Activated T-cell treated with anti-CD3 and anti-CD28 coated beads, Interleukin-2, amount 50 U/mL, for 24 hours (primary cell): ENCODE data around the gene DLK2.
"Not testable (repeated sequence)": the region's sequence is repeated elsewhere in the genome, so short reads cannot be mapped to it uniquely, and the experiment has no call there.

Experiments
- DNase-seq: peaks from one replicate; pipeline ENCODE4 v3.0.0-alpha.2; 2020
- H3K27ac Mint-ChIP-seq: 2 replicates; pipeline ENCODE4 v1.8.0; 2020; ENCODE audit warnings: mild to moderate bottlenecking, mixed read lengths
- H3K27me3 Mint-ChIP-seq: 2 replicates; pipeline ENCODE4 v1.8.0; 2020; ENCODE audit warnings: mixed read lengths
- H3K36me3 Mint-ChIP-seq: 2 replicates; pipeline ENCODE4 v1.8.0; 2020; ENCODE audit warnings: low read depth, mixed read lengths
- H3K4me1 Mint-ChIP-seq: 2 replicates; pipeline ENCODE4 v1.8.0; 2020; ENCODE audit warnings: low read depth, mixed read lengths
- H3K4me3 Mint-ChIP-seq: 2 replicates; pipeline ENCODE4 v1.8.0; 2020; ENCODE audit warnings: mild to moderate bottlenecking, moderate library complexity, mixed read lengths
- H3K9me3 Mint-ChIP-seq: 2 replicates; pipeline ENCODE4 v1.8.0; 2020; ENCODE audit warnings: mixed read lengths

The DLK2 gene

DNA sequence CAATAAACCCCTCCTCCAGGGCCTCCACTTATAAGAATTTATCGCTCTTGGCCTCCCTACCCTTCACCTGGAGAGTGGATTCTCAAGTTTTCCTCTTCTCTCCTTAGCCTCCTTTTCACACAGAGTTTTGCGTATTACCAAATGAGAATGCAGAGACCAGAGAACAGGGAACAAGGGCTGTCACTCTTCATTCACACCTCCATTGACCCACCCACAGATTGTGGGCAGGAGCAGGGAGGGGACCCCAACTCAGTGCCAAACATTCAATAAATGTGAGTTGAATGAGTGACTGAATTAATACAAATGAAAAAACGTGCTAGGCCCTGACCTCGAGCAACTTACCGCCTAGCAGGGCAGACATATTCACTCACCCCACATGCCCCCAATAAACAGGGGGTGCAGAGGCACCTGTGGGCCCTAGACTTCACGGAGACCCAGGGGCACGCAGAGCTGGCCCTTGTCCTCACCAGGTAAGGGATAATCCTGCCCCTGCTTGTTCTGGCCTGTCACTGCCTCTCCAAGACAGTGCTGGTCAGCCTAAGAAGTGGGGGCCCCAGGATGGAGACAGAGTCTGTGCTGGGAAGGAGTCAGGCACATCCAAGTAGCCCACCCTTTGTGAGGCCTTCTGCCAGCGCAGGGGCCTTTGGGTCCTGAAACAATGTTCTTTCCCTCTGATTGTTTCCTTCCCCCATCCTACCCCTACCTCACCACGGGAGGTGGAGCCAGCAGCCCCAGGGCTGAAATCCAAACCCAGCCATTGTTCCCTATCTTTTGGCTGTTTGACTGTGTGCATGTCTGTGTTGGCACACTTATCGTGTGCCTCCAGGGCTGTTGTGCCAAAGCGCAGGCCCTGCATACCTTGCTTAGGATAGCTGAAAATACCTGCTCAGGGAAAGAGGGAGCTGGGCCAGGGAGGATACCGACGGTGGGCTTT lies 13.7 kb upstream of the DLK2 start:
- peaks cover 35% of the 10 kb centered on the region for H3K27me3 Mint-ChIP-seq
- H3K4me1 Mint-ChIP-seq, result no peaks in the 10 kb centered on the region
- H3K9me3 Mint-ChIP-seq, result no peaks in the 10 kb centered on the region
- no peak overlapping the region for H3K27ac Mint-ChIP-seq
- H3K4me3 Mint-ChIP-seq, result no peak overlapping the region
- H3K36me3 Mint-ChIP-seq, result no peaks in the 10 kb centered on the region
- DNase-seq, result no peak

DNA sequence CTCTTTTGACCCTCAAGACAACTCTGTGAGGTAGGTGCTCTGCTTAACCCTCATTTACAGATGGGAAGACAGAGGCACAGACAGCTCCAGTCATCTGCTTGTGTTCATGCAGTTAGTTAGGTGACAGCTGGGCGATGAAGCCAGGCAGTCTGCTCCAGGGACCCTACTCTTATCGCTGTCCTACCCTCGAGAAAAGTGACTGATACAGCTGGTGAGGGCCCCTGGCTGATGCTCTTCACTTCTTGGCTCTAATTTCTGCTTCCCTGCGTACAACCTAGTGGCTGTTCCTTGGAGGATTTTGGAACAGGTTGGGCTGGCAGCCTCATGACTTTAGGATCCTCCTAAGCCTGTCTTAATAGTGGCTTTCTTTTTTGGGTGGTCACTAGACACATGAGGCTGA lies 12.9 kb upstream of the DLK2 start:
- Mint-ChIP-seq H3K36me3 (no peaks in the 10 kb centered on the region), H3K27ac (no peak overlapping the region), H3K4me1 (no peaks in the 10 kb centered on the region), H3K9me3 (no peaks in the 10 kb centered on the region), H3K4me3 (no peak overlapping the region), H3K27me3 (peaks cover 37% of the 10 kb centered on the region)
- no peak for DNase-seq

DNA sequence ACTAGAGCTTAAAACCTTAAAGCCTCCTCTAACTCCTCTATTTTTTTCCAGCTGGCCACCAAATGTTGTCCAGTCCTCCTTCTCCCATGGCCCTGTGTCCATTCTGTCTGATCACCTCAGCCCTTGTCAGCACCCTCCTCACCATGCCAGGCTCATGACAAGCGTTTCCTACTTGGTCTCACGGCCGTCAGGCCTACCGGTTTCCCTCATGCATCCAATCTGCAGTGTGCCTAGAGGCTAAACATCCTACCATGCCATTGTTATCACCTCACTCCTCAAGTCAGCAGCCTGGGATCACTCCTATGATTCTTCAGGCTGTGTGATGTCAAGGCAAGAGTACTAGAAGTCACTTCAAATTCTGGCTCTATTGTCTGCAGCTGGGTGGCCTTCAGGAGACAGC lies 12.4 kb upstream of the DLK2 start:
- peaks cover 40% of the 10 kb centered on the region for H3K27me3 Mint-ChIP-seq
- DNase-seq, result no peak
- H3K4me3 Mint-ChIP-seq, result no peak overlapping the region
- H3K4me1 Mint-ChIP-seq, result no peaks in the 10 kb centered on the region
- H3K27ac Mint-ChIP-seq, result no peak overlapping the region
- no peaks in the 10 kb centered on the region for H3K36me3 Mint-ChIP-seq
- H3K9me3 Mint-ChIP-seq, result no peaks in the 10 kb centered on the region

DNA sequence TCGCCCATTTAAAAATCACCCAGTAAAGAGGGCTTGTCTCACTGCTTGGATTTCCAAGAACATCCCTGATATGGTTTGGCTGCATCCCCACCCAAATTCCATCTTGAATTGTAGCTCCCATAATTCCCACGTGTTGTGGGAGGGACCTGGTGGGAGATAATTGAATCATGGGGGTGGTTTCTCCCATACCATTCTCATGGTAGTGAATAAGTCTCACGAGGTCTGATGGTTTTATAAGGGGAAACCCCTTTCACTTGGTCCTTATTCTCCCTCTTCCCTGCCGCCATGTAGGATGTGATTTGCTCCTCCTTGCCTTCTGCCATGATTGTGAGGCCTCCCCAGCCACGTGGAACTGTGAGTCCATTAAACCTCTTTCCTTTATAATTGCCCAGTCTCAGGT lies 11.9 kb upstream of the DLK2 start:
- H3K4me1 Mint-ChIP-seq, H3K36me3 Mint-ChIP-seq, H3K27ac Mint-ChIP-seq, H3K4me3 Mint-ChIP-seq, DNase-seq, H3K9me3 Mint-ChIP-seq: not testable (repeated sequence)
- peaks cover 44% of the 10 kb centered on the region for H3K27me3 Mint-ChIP-seq

DNA sequence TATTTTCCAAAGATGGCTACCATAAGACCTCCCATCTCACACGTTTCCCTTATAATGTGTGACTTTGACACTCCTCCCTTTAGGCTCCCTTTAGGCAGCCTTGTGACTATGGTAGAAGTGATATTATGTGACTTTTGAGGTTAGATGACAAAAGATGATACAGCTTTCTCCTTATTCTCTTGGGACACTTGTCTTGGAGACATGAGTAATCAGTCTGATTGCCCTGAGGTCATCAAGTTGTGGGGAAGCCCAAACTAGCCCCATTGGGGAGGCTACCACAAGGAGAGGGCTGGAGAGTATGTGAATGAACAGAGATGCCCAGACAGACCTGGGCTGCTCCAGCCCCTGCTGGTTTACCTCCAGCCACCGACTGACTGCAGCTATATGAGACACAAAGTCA lies 10.6 kb upstream of the DLK2 start:
- no peaks in the 10 kb centered on the region for H3K4me1 Mint-ChIP-seq
- no peak for DNase-seq
- peaks cover 42% of the 10 kb centered on the region for H3K27me3 Mint-ChIP-seq
- H3K4me3 Mint-ChIP-seq, result no peak overlapping the region
- no peaks in the 10 kb centered on the region for H3K36me3 Mint-ChIP-seq
- no peaks in the 10 kb centered on the region for H3K9me3 Mint-ChIP-seq
- H3K27ac Mint-ChIP-seq, result no peak overlapping the region

DNA sequence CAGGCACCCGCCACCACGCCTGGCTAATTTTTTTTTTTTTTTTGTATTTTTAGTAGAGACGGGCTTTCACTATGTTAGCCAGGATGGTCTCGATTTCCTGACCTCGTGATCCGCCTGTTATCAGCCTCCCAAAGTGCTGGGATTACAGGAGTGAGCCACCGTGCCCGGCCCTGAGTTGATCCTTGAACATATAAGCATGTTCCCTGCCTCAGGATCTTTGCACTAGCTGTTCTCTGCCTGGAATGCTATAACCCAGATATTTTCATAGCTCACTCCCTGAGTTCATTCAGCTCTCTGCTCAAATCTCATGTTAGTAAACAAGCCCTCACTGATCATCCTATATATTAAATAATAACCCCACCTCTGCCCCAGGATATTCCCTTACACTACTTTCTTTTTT lies 9.0 kb upstream of the DLK2 start:
- H3K4me1 Mint-ChIP-seq, result no peaks in the 10 kb centered on the region

DNA sequence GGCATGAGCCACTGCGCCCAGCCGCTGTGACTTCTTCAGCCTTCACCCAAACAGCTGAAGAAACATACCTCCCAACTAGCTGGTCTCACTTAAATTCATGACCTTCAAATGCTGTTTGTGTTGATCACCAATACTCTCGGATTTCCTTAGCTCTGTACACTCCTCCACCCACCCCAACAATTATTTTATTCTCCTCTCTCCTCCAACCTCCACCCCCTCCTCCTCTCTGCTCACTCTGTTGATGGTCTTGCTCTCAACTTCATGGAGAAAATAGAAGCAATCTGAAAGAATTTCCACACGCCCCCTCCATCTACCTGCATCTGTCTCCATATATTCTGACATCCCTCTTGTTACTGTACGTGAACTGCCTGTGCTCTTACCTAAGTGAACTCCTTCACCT lies 6.6 kb upstream of the DLK2 start:
- Mint-ChIP-seq H3K4me1 (no peaks in the 10 kb centered on the region), H3K27me3 (peaks cover 20% of the 10 kb centered on the region), H3K36me3 (no peaks in the 10 kb centered on the region), H3K9me3 (no peaks in the 10 kb centered on the region), H3K4me3 (no peak overlapping the region), H3K27ac (no peak overlapping the region)
- DNase-seq, result no peak

More for the DNA sequence above, 9.0 kb upstream of the DLK2 start:
- Mint-ChIP-seq H3K4me3 (no peak overlapping the region), H3K27ac (no peak overlapping the region), H3K36me3 (no peaks in the 10 kb centered on the region), H3K27me3 (peaks cover 34% of the 10 kb centered on the region), H3K9me3 (no peaks in the 10 kb centered on the region)
- DNase-seq, result no peak

DNA sequence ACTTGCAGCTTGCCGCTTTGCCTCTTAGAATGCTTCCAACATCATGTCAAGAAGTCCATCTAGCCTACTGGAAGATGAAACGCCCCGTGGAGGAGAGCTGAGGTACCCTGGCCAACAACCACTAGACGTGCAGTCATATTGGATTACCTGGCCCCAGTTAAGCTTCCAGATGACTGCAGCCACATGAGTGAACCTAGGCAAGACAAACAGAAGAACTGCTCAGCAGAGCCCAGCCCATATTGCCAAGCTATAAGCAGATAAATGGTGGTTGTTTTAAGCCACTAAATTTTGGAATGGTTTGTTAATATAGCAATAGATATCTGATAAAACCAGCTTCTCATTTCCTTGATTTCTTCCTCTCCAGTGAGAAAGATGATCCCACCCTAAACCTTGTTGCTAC lies 4.7 kb upstream of the DLK2 start:
- Mint-ChIP-seq H3K36me3 (no peaks in the 10 kb centered on the region), H3K4me3 (no peak overlapping the region), H3K4me1 (peaks cover 9% of the 10 kb centered on the region), H3K9me3 (no peaks in the 10 kb centered on the region), H3K27me3 (peaks cover 21% of the 10 kb centered on the region), H3K27ac (no peak overlapping the region)
- DNase-seq, result no peak

DNA sequence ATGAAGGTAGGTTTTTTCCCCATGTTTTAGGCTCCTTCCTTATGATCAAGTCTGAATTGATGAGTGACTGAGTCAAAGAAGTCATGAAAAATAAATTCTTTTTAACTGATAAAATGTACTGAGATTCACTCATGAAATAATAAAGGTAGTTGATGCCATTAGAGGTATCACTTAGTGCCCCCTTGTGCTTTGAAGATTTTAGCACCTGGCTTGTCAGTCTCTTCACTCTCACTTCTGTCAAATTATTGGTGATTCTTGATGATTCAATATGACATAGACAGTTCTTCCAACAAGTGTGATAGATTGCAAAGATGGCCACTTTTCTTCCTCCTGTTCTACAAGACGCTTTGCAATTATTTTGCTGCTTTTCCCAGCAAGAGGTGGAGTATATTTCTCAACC lies 4.2 kb upstream of the DLK2 start:
- peaks cover 10% of the 10 kb centered on the region for H3K4me1 Mint-ChIP-seq
- no peaks in the 10 kb centered on the region for H3K36me3 Mint-ChIP-seq
- no peak overlapping the region for H3K27ac Mint-ChIP-seq
- DNase-seq, result no peak
- H3K4me3 Mint-ChIP-seq, result no peak overlapping the region
- no peaks in the 10 kb centered on the region for H3K9me3 Mint-ChIP-seq
- H3K27me3 Mint-ChIP-seq, result peaks cover 21% of the 10 kb centered on the region

DNA sequence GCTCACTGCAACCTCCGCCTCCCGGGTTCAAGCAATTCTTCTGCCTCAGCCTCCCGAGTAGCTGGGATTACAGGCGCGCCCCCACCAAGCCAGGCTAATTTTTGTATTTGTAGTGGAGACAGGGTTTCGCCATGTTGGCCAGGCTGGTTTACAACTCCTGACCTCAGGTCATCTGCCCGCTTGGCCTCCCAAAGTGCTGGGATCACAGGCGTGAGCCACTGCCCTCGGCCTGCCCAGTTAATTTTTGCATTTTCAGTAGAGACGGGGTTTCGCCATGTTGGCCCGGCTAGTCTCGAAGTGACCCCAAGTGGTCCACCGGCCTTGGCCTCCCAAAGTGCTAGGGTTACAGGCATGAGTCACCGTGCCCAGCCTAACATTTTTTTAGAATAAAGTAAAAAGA lies 2.8 kb upstream of the DLK2 start:
- DNase-seq, H3K4me3 Mint-ChIP-seq, H3K27ac Mint-ChIP-seq, H3K36me3 Mint-ChIP-seq, H3K9me3 Mint-ChIP-seq: not testable (repeated sequence)
- H3K27me3 Mint-ChIP-seq, result peaks cover 18% of the 10 kb centered on the region
- peaks cover 15% of the 10 kb centered on the region for H3K4me1 Mint-ChIP-seq

DNA sequence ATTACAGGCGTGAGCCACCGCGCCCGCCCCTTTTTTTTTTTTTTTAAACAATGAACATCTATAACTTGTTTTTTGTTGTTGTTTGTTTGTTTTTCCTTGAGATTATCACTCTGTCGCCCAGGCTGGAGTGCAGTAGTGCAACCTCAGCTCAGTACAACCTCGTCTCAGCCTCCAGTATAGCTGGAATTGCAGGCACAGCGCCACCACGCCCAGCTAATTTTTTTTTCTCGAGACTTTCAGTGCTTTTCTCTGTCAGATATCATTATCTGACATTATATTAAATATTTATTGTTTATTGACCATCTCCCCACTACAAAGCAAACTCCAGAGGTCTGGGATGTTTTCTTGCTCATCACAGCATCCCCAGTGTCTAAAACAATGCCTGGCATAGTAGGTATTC lies 2.3 kb upstream of the DLK2 start:
- H3K9me3 Mint-ChIP-seq, result no peaks in the 10 kb centered on the region
- H3K27me3 Mint-ChIP-seq, result peaks cover 15% of the 10 kb centered on the region
- H3K27ac Mint-ChIP-seq, result no peak overlapping the region
- DNase-seq, result no peak
- H3K4me3 Mint-ChIP-seq, result no peak overlapping the region
- H3K36me3 Mint-ChIP-seq, result peaks cover 9% of the 10 kb centered on the region
- H3K4me1 Mint-ChIP-seq, result peaks cover 15% of the 10 kb centered on the region

DNA sequence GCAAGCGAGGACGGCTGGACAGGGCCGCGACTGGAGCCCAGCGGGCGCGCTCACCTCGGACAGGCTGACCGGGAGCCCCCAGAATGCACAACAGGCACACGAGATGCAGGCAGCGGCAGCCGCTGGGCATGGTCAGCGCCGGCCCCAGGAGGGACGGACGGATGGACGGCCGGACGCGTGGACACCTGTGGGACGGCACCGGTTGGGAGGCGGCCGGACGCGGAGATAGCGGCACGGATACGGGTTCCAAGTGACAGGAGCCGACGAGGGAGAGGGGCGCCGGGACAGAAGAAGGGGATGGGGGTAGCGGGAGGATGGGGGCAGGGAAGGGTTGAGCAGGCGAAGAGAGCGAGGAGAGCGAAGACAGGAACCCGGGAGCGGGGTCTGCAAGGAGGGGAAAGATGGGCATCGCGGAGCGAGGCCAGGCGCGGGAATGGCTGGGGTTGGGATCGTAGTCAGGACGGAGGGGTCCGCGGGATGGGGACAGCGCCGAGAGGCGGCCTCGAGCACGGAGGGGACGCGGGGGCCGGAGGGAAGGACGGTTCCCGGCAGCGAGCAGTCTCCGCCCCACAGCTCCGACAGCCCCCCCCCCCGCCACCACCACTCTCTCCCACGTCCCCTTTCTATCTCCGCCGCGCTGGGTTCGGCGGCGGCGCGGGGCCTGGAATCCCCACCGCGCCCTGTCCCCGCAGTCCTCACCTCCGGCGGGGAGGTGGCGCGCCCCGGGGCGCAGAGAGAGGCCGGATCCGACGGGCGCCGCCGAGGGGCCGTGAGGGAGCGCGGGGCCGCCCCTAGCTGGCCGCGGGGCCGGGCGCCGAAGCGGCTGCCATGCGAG lies 435 bp downstream of the DLK2 start:
- Mint-ChIP-seq H3K36me3 (peaks cover 32% of the 10 kb centered on the region), H3K27ac (no peak overlapping the region), H3K4me1 (peaks cover 15% of the 10 kb centered on the region), H3K4me3 (peak overlapping the region; percentile 72), H3K9me3 (no peaks in the 10 kb centered on the region), H3K27me3 (peaks cover 12% of the 10 kb centered on the region)
- DNase-seq, result peak; percentile 71

DNA sequence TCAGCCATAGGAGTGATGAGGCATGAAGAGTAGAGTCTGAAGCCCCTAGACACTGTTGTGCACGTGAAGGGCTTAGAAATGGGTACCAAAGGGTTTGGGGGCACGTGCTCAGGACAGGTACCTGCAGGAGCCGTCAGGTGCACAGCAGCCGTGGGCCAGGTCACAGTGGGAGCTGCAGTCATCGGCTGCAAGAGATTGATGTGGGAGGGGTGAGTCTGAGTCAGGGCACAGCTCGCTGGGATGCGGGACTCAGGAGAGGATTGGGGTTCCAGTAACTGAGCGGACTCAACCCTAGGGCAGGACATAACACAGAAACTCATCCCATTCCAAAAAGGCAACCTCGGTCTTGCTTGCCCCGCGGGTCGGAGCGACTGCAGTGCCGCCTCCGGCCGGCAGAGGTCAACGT lies 1.1 kb downstream of the DLK2 start:
- H3K4me3 Mint-ChIP-seq, result peak overlapping the region; percentile 72
- H3K36me3 Mint-ChIP-seq, result peaks cover 39% of the 10 kb centered on the region
- H3K27me3 Mint-ChIP-seq, result peaks cover 12% of the 10 kb centered on the region
- peaks cover 15% of the 10 kb centered on the region for H3K4me1 Mint-ChIP-seq
- peak overlapping the region; percentile 9 for H3K27ac Mint-ChIP-seq
- no peaks in the 10 kb centered on the region for H3K9me3 Mint-ChIP-seq
- DNase-seq, result peak; percentile 82

DNA sequence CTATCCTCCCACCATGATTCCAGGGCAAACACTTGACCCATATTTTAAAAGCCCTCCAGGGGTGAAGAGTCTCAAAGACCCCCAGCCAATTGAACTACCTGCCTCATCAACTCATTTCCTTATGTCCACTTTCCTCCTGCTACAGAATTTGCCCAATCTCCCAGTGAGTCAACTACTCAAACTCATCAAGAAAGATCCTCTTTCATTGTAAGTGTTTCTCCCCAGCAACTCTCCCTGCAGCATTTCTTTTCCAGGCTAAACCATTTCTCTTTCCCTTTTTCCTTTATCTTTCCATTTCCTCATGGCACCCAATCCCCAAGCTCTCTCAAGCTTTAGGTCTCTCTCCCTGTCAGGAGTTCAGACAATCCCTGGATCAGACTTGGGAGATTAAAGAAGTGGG lies 1.5 kb downstream of the DLK2 start:
- peaks cover 12% of the 10 kb centered on the region for H3K27me3 Mint-ChIP-seq
- no peaks in the 10 kb centered on the region for H3K9me3 Mint-ChIP-seq
- peak overlapping the region; percentile 72 for H3K4me3 Mint-ChIP-seq
- H3K36me3 Mint-ChIP-seq, result peaks cover 43% of the 10 kb centered on the region
- no peak overlapping the region for H3K27ac Mint-ChIP-seq
- peaks cover 15% of the 10 kb centered on the region for H3K4me1 Mint-ChIP-seq
- DNase-seq, result no peak

DNA sequence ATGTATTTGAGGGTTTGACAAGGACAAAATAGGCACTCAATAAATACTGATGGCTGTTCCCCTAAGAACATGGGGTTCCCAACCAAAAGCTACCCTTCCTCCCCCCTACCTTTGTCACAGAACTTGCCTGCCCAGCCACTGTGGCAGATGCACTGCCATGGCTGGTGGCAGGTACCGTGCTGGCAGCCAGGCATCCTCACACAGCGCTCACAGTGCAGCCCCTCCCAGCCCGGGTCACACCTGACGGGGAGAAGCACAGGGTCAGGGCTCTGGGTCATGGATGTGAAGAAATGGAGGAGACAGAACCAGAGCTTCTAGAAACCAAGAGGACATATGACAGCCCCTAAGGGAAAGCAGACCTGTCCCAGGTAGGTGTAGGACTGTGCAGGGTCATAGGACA lies 2.5 kb downstream of the DLK2 start:
- no peak for DNase-seq
- H3K27ac Mint-ChIP-seq, result no peak overlapping the region
- H3K27me3 Mint-ChIP-seq, result peaks cover 12% of the 10 kb centered on the region
- no peak overlapping the region for H3K4me3 Mint-ChIP-seq
- peaks cover 52% of the 10 kb centered on the region for H3K36me3 Mint-ChIP-seq
- no peaks in the 10 kb centered on the region for H3K9me3 Mint-ChIP-seq
- peaks cover 15% of the 10 kb centered on the region for H3K4me1 Mint-ChIP-seq
